Liver (tissue), 9 donors: ENCODE results near the gene VASH2. TPM values are rescaled to one million over a fixed set of nuclear protein-coding genes. Genes with fewer than 3 reads are reported as not detected.

Experiments used
- DNase-seq: peaks from one replicate; pipeline ENCODE4 v3.0.0-alpha.2; 2017; ENCODE audit warnings: low spot score
- H3K27ac ChIP-seq, 2 donors: one replicate each; pipeline ENCODE4 v1.7.0; 2013; ENCODE audit warnings: inconsistent platforms in 2 of 2, low read length in 2 of 2, control low read depth in 1 of 2, low read depth in 1 of 2, mild to moderate bottlenecking in 1 of 2
- H3K27me3 ChIP-seq, 4 donors: one replicate each; pipeline versions ENCODE4 v1.6.1 to v1.7.0; 2013; ENCODE audit warnings: low read length in 3 of 4, inconsistent platforms in 1 of 4, mild to moderate bottlenecking in 1 of 4, moderate library complexity in 1 of 4; ENCODE audit not compliant: control insufficient read depth in 4 of 4, insufficient read depth in 4 of 4
- H3K36me3 ChIP-seq, 4 donors: one replicate each; pipeline versions ENCODE4 v1.6.1 to v1.7.0; 2013; ENCODE audit warnings: low read length in 3 of 4, mild to moderate bottlenecking in 3 of 4, low read depth in 1 of 4, moderate library complexity in 1 of 4; ENCODE audit not compliant: control insufficient read depth in 4 of 4, insufficient read depth in 3 of 4
- H3K4me1 ChIP-seq, 4 donors: one replicate each; pipeline versions ENCODE4 v1.6.1 to v1.7.0; 2013; ENCODE audit warnings: low read length in 3 of 4, mild to moderate bottlenecking in 3 of 4, moderate library complexity in 1 of 4; ENCODE audit not compliant: control insufficient read depth in 4 of 4, insufficient read depth in 4 of 4
- H3K4me3 ChIP-seq, 3 donors: one replicate each; pipeline versions ENCODE4 v1.6.1 to v1.7.0; 2013; ENCODE audit warnings: low read length in 3 of 3, control low read depth in 1 of 3, low read depth in 1 of 3, mild to moderate bottlenecking in 1 of 3
- H3K9ac ChIP-seq, 2 donors: one replicate each; pipeline ENCODE4 v1.7.0; 2013; ENCODE audit warnings: low read length in 2 of 2, mild to moderate bottlenecking in 2 of 2, moderate library complexity in 2 of 2, control low read depth in 1 of 2, low read depth in 1 of 2
- H3K9me3 ChIP-seq, 4 donors: one replicate each; pipeline versions ENCODE4 v1.6.1 to v1.7.0; 2013; ENCODE audit warnings: low read length in 3 of 4; ENCODE audit not compliant: control insufficient read depth in 4 of 4
- CTCF ChIP-seq: fragments of 150-350 bp; IDR thresholded peaks from 2 replicates; pipeline ENCODE4 v1.5.1; 2017; ENCODE audit warnings: improper control_type of control experiment, low read depth, low read length; ENCODE audit not compliant: missing input control
- EGR1 ChIP-seq, 2 donors: IDR thresholded peaks; 2 replicates each; pipeline ENCODE4 v1.6.1; 2016 to 2018; ENCODE audit warnings: antibody characterized with exemption in 2 of 2, low read depth in 2 of 2
- FOXA2 ChIP-seq: IDR thresholded peaks from 2 replicates; pipeline ENCODE4 v1.6.1; 2016; ENCODE audit warnings: antibody characterized with exemption
- GABPA ChIP-seq, 2 donors: IDR thresholded peaks in 1 of 2; conservative IDR thresholded peaks in 1 of 2; 2 replicates each; pipeline ENCODE4 v1.6.1; 2016; ENCODE audit warnings: antibody characterized with exemption in 2 of 2, mild to moderate bottlenecking in 1 of 2, moderate library complexity in 1 of 2
- HNF4A ChIP-seq, 2 donors: conservative IDR thresholded peaks; 2 replicates each; pipeline ENCODE4 v1.6.1; 2016; ENCODE audit warnings: antibody characterized with exemption in 2 of 2, mild to moderate bottlenecking in 2 of 2
- JUND ChIP-seq, 2 donors: IDR thresholded peaks; 2 replicates each; pipeline ENCODE4 v1.6.1; 2016; ENCODE audit warnings: antibody characterized with exemption in 2 of 2
- MAX ChIP-seq: IDR thresholded peaks from 2 replicates; pipeline ENCODE4 v1.6.1; 2016; ENCODE audit warnings: antibody characterized with exemption
- NR2F2 ChIP-seq: IDR thresholded peaks from 2 replicates; pipeline ENCODE4 v1.6.1; 2016; ENCODE audit warnings: antibody characterized with exemption
- RAD21 ChIP-seq, 2 donors: IDR thresholded peaks; 2 replicates each; pipeline ENCODE4 v1.6.1; 2016; ENCODE audit warnings: antibody characterized with exemption in 2 of 2, mild to moderate bottlenecking in 2 of 2
- REST ChIP-seq: IDR thresholded peaks from 2 replicates; pipeline ENCODE4 v1.6.1; 2016; ENCODE audit warnings: antibody characterized with exemption, mild to moderate bottlenecking
- RXRA ChIP-seq, 2 donors: IDR thresholded peaks; 2 replicates each; pipeline ENCODE4 v1.6.1; 2017 to 2018; ENCODE audit warnings: antibody characterized with exemption in 2 of 2, mild to moderate bottlenecking in 1 of 2
- TAF1 ChIP-seq: conservative IDR thresholded peaks from 2 replicates; pipeline ENCODE4 v1.6.1; 2016; ENCODE audit warnings: antibody characterized with exemption, mild to moderate bottlenecking
- ZBTB33 ChIP-seq: IDR thresholded peaks from 2 replicates; pipeline ENCODE4 v1.6.1; 2016; ENCODE audit warnings: antibody characterized with exemption
- WGBS: extraction: QIAGEN DNeasy Blood & Tissue Kit; methylation state at CpG from one replicate; pipeline ENCODE4 v1.1.7; 2013; 5-methylcytosine and 5-hydroxymethylcytosine counted together
- polyA plus RNA-seq, 2 donors: library from polyadenylated mRNA; stranded (reverse) in 1 of 2; unstranded in 1 of 2; fragments of 200-250 nt in 1 of 2; fragments of >200 nt in 1 of 2; fragmentation: Nextera tagmentation in 1 of 2; extraction: Ambion mirVana in 1 of 2; gene quantifications; one replicate each; pipeline versions ENCODE4 v1.2.1 to v1.2.3, GENCODE V29; 2013 to 2015
- total RNA-seq, 2 donors: library from RNA; depleted of rRNA; stranded (reverse); fragments of >200 nt; gene quantifications; one replicate each; pipeline ENCODE4 v1.2.3, GENCODE V29; 2014
- donor health status: healthy.
- donor health status: healthy.
- donor health status: healthy.
- donor health status: healthy.
- donor health status: healthy.

VASH2 gene
- total and polyA plus RNA-seq, 4 donors, result 0.01 to 0.70 (median 0.23) TPM

- no peak overlapping the region for H3K27ac ChIP-seq
- H3K36me3 ChIP-seq, result no peaks in the 10 kb centered on the region
- TF ChIP-seq CTCF, result no peak
- TF ChIP-seq MAX, result no peak
- TF ChIP-seq FOXA2, result no peak
- TF ChIP-seq TAF1, result no peak
- no peak for TF ChIP-seq NR2F2
- TF ChIP-seq JUND (IDR thresholded peaks at IDR 0.05), result no peak
- TF ChIP-seq EGR1 (IDR thresholded peaks at IDR 0.05; ENCODE audit: low read depth in 2 of 2), result no peak
- no peak for TF ChIP-seq RXRA (IDR thresholded peaks at IDR 0.05)
- TF ChIP-seq REST, result no peak
- no peak for TF ChIP-seq HNF4A (conservative IDR thresholded peaks at IDR 0.05)
- no peak for TF ChIP-seq ZBTB33
- TF ChIP-seq GABPA (IDR thresholded peaks at IDR 0.05 in 1 of 2, conservative IDR thresholded peaks at IDR 0.05 in 1 of 2), result no peak
- TF ChIP-seq RAD21 (IDR thresholded peaks at IDR 0.05), result no peak
- no peak overlapping the region for H3K9ac ChIP-seq
- no peak overlapping the region for H3K4me3 ChIP-seq
- peak; percentile 16 for DNase-seq
- H3K27me3 ChIP-seq, result no peaks in the 10 kb centered on the region
- WGBS, result 81% methylated on average over 7 of the region's 7 CpGs
- H3K9me3 ChIP-seq, result no peaks in the 10 kb centered on the region
- no peaks in the 10 kb centered on the region for H3K4me1 ChIP-seq
Measured at GRCh38 chr1:212980123-212980785, 29.9 kb downstream of the VASH2 start.

GRCh38 chr1:212981025-212981495 lies 30.7 kb downstream of the VASH2 start:
- peak; percentile 19 for DNase-seq
- Histone ChIP-seq H3K4me1 (no peaks in the 10 kb centered on the region), H3K9ac (no peak overlapping the region), H3K27me3 (no peaks in the 10 kb centered on the region), H3K9me3 (no peaks in the 10 kb centered on the region), H3K4me3 (no peak overlapping the region), H3K27ac (no peak overlapping the region), H3K36me3 (no peaks in the 10 kb centered on the region)
- 57% methylated on average over 11 of the region's 11 CpGs for WGBS
- TF ChIP-seq FOXA2, result peak; percentile 13
- TF ChIP-seq JUND (IDR thresholded peaks at IDR 0.05), result no peak
